HCT116 (cell line): ENCODE measurements around the gene OGG1.

Source experiments
- CTCF ChIP-seq, 3 experiments: fragments of 200-600 bp in 1 of 3; sonication (generic) in 1 of 3; IDR thresholded peaks in 2 of 3; conservative IDR thresholded peaks in 1 of 3; 2 replicates each; pipeline ENCODE4 v1.5.1; 2012 to 2017; ENCODE audit warnings: low read depth in 2 of 3, low read length in 2 of 3, antibody characterized with exemption in 1 of 3, borderline replicate concordance in 1 of 3, control low read depth in 1 of 3, mild to moderate bottlenecking in 1 of 3, mixed read lengths in 1 of 3, mixed run types in 1 of 3, moderate library complexity in 1 of 3; ENCODE audit not compliant: insufficient read depth in 1 of 3
- MAX ChIP-seq: IDR thresholded peaks from 2 replicates; pipeline ENCODE4 v1.6.1; 2012
- POLR2A ChIP-seq: IDR thresholded peaks from 2 replicates; pipeline ENCODE4 v1.7.0; 2011; ENCODE audit warnings: borderline replicate concordance; ENCODE audit not compliant: insufficient read depth, insufficient read length; ENCODE audit errors: extremely low read depth
- RAD21 ChIP-seq: IDR thresholded peaks from 2 replicates; pipeline ENCODE4 v1.6.1; 2012; ENCODE audit warnings: low read depth, mild to moderate bottlenecking
- REST ChIP-seq: IDR thresholded peaks from 2 replicates; pipeline ENCODE4 v1.6.1; 2012; ENCODE audit warnings: low read depth
- SP1 ChIP-seq: IDR thresholded peaks from 2 replicates; pipeline ENCODE4 v1.6.1; 2012; ENCODE audit warnings: low read depth
- SRF ChIP-seq: IDR thresholded peaks from 2 replicates; pipeline ENCODE4 v1.6.1; 2012; ENCODE audit warnings: low read depth

GRCh38 chr3:9732740-9733115, 17.0 kb upstream of the OGG1 start:
- TF ChIP-seq MAX (no peak), CTCF (IDR thresholded peaks at IDR 0.05 in 2 of 3, conservative IDR thresholded peaks at IDR 0.05 in 1 of 3; ENCODE audit: borderline replicate concordance in 1 of 3, insufficient read depth in 1 of 3, low read depth in 2 of 3, low read length in 2 of 3) (no peak), REST (no peak), RAD21 (no peak), SRF (no peak), POLR2A (no peak), SP1 (no peak)
